NCI-H1436 (cell line): ENCODE measurements around the gene PKD2L2.
"Not testable (repeated sequence)": the region's sequence is repeated elsewhere in the genome, so short reads cannot be mapped to it uniquely, and the experiment has no call there.

Experiments used
- DNase-seq: peaks from one replicate; lab custom pipeline; 2025; lab: John Stamatoyannopoulos, UW

Gene PKD2L2

DNA sequence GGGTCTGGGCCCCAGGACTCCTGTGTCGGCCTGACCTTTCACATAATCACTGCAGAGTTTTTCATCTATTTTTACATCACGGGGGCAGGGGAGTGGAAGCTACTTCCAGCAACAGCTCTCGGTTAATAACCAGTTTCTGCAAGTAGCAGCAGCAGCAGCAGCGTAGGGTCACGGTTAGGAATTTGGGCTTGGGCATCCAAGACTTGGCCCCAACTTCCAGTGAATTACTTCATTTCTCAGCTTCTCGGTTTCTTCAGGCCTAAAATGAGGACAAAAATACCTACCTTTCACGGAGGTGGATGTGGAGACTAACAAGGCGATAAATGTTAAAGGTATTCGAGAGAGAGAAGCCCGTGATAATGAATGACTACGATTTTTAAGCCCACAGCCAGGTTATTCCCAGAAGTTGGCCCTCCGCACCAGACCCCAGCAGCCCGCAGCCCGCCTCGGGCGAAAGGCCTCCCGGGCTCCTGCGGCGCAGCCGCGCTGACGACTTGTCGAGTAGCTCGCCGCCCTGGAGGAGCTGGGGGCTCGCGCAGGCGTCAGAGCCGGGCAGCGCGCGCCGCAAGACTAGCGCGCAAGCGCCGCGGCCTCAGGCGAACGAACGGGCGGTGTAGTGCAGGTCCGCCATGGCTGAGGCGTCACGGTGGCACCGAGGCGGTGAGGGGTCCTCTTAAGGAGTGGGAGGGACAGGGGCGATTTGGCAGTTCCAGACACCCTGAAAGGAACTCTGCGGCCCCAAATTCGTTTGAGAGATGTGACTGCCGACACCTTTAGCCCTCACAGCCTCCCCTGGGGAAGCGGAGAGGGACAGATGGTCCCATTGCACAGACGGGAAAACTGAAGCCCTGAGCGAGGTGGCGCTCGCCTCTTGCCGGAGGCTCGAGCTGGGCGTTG is at the start of gene PKD2L2:
PKD2L2 (plus strand) TSS at position 595 of the 897 bp plus-strand sequence; CDS start at position 630, 35 bp downstream.
- no peak for DNase-seq

DNA sequence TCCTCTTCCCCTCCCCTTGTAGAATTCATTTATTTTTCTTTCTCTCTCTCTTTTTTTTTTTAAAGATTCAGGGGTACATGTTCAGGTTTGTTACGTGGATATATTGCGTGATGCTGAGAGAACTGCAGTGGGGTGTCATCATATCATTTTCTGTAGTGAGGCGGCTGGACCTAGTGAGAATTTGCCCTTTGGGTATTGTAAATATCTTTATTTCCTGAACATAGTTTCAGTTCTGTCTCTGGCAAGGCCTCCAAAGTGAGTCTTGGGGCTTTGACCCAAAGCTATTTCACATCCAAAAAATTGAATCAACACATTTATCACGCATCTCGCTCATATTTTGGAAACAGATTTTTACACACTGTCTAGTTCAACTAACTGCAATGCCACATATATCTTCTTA is 47.0 kb upstream of the PKD2L2 start:
- no peak for DNase-seq

DNA sequence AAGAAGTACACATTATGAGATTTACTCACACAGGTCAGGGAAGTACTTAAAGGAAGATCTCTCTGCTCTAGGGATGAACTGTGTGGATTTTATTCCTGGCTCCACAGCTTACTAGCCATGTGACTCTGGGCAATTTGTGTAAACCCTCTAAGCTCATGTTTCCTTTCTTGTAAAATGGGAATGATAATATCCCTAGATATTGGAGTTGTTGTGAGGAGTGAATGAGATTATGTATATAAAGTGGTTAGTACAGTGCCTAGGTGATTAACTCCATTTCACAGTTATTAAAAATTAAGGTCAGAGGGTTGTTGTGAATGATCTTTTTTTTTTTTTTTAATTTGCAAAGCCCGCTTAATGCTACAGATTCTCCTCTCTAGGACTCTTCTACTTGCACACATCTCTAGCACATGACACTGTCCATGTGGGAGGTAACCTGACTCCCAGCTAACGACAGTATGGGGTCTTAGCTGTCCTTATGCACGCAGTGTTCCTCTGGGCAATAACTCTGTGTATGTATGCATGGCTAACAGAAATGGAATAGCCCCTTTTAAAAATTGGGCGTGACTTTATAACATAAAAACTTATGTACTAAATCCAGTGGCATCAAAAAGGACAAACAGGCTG is 45.5 kb upstream of the PKD2L2 start:
- DNase-seq: no peak

DNA sequence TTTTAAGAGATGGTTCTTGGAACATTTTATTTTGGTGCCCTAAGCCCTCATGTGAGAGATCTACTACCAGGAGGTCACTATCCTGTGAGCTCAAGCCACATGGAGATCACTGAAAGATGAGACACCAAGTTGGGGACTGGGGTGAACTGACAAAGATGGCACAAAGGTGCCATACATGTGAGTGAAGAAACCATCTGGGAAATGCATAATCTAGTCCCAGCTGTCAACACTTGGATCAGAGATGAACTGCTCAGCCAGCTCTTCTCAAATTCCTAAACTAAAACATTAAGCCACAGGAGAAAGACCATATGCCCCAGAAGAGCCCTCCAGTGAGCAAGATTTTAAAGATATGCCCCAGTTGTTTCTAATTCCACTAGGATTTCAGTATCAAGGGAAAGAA is 43.8 kb upstream of the PKD2L2 start:
- DNase-seq: no peak

DNA sequence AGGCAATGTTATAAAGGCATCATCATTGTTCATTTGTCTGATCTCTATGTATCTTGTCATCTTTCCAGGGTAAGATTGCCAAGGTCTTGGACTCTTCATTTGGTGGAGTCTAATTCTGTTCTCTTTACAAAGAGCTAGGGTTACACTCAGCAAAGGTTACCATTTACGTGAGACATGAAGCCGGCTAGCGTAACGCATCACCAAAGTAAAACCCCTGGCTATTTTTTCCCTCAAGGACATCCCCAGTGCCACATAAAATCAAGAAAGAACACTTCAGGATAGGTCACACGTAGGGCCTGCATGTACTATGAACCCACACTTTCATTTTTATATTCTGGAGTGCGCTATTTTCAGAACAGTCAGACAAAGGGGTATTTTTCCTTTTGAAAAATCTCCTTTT is 41.6 kb upstream of the PKD2L2 start:
- DNase-seq: no peak

DNA sequence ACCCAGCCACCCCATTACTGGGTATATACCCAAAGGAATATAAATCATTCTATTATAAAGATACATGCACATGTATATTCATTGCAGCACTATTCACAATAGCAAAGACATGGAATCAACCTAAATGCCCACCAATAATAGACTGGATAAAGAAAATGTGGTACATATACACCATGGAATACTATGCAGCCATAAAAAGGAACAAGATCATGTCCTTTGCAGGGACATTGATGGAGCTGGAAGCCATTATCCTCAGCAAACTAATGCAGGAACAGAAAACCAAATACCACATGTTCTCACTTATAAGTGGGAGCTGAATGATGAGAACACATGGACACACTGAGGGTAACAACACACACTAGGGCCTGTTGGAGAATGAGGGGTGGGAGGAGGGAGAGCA is 36.1 kb upstream of the PKD2L2 start:
- DNase-seq: not testable (repeated sequence)

DNA sequence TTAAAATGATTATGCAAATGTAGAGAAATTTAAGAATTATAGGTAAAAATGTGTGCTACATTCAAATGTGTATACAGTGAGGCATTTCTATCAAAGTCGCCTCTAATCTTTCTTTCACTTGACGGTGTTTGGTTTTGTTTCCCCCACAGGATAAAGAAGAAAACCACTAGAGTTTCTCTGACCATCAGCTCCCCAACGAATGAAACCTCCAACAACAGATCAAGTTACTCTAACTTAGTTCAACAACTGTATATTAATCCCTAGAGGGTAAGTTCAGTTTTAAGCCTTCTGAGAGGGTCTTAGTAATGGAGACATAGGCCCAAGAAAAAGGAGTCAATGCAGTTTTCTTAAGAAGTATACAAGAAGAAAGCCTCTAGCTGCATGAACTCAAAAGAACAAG is 33.1 kb upstream of the PKD2L2 start:
- no peak for DNase-seq

DNA sequence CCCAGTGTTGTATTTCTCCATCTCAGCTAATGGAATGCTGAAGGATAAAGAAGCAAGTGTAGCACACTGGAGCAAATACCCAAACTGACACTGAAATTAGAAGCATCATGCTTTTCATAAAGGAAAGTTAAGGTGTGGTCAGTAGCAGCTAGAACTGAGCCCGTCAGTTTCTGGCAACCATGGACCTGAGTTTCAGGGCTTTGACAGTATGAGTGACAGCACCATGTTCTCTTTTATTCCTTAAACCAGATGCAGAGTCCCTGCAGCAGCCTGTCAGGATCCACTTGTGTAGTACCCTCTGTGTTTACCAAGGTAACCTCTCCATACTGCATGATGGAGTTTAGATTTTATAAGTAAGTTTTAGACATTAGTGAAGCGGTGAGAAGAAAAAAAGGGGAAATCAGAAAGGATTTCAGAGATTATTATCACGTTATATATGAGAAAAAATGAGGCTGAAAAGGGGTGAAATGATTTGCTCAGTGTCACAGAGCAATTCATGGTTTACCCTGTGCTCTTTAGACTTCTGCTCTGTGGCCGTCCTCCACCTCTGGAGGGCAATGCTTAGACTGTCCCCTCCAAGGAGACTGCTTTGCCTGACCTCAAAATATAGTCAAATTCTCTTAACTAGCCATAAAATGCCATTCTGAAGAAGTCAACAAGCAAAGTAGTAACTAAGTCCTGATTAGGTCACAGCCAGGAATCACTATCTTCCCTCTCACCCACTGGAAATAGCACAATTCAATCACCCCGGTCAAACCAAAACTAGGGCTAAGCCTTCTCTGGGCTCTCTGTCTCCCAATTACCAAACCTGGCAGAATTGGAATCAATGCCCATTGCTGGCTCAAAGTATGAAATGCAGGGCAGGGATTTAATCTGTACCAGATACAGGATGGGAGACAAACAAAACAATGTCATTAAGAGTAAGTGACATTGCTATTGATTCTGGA is 32.1 kb upstream of the PKD2L2 start:
- DNase-seq: no peak

DNA sequence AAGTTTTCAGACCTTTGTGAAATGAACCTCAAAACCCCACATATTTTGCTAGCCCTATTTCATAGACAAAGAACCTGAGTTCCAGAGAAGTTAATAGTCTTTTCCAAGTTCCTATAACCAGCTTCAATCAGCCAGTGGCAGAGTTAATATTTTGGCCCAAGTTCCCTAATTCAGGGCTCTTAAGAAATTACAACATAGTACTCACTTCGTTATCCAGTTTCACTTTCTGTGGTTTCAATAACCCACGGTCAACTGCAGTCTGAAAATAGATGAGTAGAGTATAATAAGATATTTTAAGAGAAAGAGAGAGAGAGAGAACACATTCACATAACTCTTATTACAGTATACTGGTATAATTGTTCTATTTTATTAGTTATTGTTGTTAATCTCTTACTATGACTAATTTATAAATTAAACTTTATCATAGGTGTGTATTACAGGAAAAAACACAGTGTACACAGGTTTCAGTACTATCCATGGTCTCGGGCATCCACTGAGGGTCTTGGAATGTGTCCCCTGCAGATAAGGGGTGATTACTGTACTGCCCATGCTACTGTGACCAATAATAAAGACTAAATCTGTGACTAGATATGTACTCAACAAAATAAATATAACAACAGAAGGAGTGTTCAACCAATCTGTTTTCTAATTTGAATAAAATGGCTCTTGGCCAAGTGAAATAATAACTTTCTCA is 30.9 kb upstream of the PKD2L2 start:
- DNase-seq: no peak

DNA sequence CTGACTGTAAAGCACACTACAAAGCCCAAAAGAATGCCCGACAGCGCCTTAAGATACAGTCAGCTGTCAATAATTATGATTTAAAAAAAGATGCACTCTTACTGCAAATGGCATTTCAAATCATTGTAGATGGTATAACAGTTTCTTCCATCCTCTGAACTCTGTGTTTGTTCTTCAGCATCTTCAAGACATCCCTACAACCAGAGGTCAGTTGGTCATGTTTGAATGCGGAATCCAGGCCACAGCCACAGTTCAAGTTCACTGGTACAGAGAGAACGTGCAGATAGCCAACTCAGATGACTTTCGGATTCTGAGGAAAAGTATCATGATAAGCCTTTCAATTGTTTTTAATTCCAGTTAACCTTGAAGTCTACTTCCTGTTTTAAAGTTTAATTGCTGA is 30.3 kb upstream of the PKD2L2 start:
- no peak for DNase-seq

DNA sequence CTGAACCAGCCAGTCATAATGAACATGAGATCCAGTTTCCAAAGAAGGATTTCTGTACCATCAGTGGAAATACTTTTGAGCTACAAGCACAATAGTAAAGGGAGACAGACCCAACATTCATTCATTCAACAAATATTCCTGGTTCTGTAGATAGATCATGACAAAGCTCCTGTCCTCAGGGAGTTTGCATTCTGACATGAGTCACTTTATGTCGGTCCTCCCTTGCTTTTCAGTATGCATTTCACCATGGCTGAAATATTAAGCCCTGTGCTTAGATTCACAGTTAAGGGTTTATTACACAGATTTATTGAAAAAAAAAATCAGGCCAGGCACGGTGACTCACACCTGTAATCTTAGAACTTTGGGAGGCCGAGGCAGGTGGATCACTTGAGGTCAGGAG is 27.0 kb upstream of the PKD2L2 start:
- DNase-seq: no peak

DNA sequence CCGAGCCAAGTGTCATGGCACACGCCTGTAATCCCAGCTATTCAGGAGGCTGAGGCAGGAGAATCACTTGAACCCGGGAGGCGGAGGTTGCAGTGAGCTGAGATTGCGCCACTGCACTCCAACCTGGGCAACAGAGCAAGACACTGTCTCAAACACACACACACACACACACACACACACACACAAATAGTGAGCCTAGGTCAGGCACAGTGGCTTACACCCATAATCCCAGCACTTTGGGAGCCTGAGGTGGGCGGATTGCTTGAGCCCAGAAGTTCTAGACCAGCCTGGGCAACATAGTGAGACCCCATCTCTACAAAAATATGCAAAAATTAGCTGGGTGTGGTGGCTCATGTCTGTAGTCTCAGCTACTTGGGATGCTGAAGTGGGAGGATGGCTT is 25.6 kb upstream of the PKD2L2 start:
- DNase-seq: not testable (repeated sequence)

DNA sequence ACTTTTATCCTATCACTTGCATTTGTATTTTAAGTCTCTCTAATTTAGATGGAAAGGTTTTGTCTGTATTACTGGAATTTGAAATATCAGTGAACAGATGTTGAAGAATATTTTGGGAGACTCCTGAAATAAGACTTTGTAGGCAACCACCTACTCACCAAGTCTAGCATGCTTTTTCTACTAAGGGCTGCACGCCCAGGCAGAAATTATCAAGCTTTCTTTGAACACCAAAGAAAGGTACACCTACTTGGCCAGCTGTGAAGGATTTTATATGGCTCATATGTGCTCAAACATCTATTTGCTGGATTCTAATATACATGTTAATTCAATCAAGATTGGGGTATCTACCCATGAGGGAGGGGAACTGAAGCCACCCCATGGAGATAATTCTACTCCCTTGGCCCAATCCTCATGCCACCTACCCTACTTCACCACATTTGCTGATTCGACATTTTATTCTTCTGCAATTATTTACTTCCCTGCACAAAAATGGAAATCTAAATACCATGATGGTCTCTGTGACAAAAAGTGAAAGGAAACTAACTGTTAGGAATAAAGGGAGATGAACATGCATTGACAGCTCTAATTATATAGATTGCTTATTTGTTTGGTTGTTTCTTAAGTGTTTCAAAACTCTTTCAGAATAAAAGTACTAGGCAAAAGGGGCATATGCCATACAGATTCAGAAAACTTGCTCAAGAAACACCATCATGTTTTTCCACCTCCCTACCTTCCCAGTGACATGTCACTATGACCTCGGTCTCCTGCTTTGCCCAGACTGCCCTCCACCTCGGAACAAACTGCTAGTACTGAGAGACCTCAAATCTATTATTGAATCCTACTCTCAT is 22.5 kb upstream of the PKD2L2 start:
- DNase-seq: no peak

DNA sequence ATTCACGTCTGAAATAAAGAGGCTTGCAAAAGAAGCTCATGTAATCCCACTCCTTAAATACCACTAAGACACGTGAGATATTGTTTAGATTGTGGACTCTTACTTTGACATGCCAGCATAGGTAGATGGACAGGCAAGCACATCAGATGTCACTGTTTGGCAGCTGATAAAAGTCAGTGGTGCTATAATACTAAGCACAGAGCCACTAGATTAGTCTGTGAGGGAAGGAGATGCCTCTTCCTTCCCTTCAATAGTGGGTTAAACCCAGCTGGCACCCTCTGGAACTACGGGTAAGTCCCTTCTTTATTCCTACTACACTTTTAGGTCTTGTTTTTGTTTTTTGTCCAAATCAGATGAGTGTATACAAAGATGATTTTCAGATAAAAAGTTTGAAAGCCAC is 21.6 kb upstream of the PKD2L2 start, which contains the start of gene MYOT:
MYOT (plus strand) TSS at position 197 of the 400 bp plus-strand sequence. CDS start 2,792 bp downstream, outside the sequence.
- no peak for DNase-seq

DNA sequence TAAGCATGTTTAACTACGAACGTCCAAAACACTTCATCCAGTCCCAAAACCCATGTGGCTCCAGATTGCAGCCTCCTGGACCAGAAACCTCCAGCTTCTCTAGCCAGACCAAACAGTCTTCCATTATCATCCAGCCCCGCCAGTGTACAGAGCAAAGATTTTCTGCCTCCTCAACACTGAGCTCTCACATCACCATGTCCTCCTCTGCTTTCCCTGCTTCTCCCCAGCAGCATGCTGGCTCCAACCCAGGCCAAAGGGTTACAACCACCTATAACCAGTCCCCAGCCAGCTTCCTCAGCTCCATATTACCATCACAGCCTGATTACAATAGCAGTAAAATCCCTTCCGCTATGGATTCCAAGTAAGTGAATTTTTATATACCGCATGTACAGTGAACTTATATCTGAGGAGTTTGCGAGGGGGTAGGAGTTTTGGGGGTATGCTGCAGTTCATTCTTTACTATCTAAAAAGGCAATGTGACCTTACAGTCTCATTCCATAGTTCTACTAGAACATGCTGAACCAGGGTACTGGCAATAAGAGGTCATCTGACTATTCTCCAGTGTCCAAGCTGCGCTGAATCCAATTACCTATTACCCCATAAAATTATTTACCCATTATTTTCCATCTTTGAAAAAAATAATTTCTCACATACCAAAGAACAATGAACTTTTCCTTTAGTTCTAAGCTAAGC is 18.5 kb upstream of the PKD2L2 start:
- no peak for DNase-seq

DNA sequence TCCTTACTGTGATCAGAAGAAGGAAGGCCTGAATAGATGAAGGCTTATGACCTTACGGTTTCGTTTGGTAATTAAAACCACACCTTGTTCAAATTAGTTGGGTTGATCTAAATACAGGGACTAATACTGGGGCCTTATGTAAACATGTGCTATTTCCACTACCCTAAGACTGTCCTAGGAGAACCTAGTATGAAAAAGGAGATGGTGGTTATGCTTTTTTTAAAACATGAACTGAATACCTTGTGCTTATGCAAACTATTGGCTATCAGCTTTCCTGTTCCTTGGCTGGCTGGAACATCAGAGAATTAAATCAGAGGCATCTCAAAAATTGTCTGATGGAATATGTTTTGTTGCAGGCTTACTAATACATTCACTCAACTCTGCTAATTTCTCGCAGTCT is 17.7 kb upstream of the PKD2L2 start:
- no peak for DNase-seq

DNA sequence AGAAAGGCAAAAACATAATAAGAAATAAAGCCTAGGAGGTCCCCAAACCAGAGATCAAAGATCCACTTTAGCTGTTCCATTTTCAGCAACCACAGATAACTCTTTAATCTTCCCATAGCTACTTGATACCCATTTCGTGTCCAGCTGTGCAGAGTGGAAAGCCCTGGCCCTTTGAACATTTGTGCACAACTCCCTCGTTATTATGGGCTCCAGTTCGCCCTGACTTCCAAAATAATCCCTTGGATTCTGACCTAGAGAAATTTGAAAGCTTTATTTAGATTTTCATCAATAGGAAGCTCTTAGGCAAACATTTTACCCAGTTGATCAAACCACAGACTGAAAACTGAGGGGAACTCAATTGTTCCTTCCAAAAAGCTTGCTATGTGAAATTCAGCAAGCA is 16.8 kb upstream of the PKD2L2 start:
- no peak for DNase-seq

DNA sequence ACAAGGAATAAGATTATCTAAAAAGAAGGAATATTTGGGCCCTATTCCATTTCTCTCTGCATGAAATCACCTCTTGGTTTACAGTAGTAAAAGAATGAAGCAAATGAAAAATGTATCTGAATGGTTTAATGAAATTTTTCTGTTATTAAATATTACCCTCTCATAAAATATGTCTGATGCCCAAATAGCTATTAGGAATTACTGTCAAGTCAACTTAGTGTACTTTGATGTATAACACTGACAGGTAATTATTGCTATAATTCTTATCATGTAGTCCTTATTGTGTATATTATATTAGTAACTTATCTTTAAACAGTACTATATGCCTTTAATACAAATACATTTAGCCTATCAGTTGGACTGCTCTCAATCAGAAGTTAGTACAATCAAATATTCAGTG is 13.2 kb upstream of the PKD2L2 start:
- DNase-seq: no peak

DNA sequence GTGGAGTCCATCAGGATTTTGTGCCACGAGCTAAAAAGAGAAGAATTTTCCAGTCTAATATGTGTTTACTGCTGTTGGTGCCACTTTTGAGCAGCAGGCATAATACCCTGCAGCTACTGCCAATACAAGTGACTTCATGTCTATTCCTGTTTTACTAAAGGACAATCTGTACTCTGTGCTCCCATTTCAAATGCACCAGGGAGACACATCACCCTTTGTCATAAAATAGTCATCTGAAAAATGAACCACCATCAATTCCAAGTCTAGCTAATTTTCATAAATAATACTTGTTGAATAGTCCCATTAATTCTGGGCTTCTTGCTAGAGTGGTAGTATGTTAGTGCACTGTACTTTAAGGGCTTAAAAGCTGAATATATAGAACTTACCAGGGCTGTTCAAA is 8.9 kb upstream of the PKD2L2 start:
- no peak for DNase-seq

DNA sequence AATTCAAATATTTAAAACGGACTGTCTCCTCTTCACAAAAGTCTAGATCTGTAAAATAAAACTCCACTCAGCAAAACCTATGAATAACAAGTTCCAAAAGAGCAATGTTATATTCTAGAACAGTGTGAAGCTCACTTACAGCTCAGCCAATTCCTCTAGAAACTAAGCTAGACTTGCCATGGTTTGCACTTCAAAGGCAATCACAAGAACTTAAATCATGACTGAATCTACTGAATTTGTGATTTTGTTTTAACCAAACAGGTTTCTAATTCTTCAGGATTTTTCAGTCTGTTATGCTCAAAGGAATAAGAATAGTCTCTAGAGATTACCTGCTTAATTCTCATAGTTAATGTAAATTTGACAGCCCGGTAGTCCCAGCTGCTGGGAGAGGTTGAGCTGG is 1.4 kb upstream of the PKD2L2 start:
- DNase-seq: no peak
